Renal pelvis (tissue), 4 donors: ENCODE results near the gene GABRG3. TPM values are rescaled to one million over a fixed set of nuclear protein-coding genes. Genes with fewer than 3 reads are reported as not detected.

Experiments
- DNase-seq: peaks from one replicate; pipeline ENCODE4 v3.0.0-alpha.2; 2013
- polyA plus RNA-seq, 3 donors: library from polyadenylated mRNA; unstranded; fragments of 120-200 nt; gene quantifications; one replicate each; pipeline ENCODE4 v1.2.1, GENCODE V29; 2013; ENCODE audit not compliant: insufficient read length in 3 of 3

GABRG3 gene
- polyA plus RNA-seq, 3 donors: 1.4 to 2.3 (median 1.7) TPM

DNA sequence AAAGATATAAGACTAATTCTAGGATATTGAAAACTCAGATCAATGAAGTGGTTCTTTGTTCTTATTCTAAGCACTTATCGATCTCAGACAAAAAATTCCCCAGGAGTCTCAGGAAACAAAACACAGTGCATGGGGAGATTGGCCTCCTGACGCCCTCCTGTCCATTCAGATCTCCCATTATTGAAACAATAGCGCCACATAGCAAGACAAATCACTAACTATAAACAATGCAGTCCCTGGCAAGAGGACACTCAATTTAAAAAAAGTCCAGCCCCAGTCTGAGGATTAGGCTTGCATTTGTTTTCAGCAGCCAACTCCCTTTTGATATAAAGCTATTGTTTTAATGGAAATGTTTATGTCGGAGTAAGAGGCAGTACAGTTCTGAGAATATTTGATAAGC, 528.2 kb downstream of the GABRG3 start:
- DNase-seq: no peak

DNA sequence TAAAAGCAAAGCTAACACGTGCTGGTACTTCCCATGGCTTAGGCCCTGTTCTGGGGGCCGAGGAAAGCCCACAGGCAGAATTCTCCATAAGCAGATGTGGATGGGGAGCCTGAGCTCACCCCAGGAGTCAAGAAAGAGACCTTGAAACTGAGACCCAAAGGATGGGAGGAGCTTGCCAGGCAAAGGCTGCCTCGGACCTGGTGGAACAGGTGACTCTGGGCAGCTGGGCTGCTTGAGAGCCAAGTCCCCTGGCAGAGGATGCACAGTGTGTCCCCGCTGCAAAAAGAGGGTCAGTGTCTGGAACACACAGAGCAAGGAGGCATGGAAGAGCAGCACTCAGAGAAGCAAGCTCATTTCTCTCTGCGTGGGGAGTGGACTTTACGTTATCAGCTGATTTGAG, 528.7 kb downstream of the GABRG3 start:
- DNase-seq: no peak

DNA sequence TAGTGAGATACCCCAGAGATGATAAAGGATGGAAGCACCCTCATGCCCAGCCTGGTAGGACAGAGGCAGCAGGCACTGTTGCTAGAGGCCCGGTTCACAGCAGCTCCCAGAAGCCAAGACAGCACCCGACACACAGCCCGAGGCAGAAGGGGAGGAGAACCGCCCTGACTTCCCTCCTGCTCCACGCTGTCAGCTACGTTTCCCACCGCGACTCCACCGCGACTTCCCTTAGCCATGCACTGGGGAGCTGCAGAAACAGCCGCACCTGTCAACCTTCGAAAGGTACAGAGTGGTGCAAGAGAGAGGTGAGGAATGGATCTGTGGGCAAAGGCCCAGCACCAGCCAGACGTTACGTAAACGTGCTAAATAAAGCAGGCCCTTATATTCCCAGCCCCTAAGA, 529.2 kb downstream of the GABRG3 start:
- DNase-seq: no peak

DNA sequence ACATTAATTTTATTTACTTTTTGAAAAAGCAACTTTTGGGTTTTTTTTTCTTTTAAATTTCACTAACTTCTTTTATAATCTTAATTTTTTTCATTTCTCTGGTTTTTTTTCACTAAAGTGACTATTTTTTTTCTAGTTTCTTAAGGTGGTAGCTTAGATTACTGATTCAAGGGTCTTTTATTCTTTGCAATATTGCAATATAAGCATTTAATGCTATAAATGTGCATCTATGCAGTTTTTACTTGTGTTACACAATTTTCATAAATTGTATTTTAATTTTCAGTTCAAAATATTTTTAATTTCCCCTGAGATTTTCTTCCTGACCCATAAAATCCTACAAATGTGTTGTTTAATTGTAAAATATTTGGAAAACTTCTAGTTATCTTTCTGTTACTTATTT, 535.8 kb downstream of the GABRG3 start:
- no peak for DNase-seq

- no peak for DNase-seq
Observed at GRCh38 chr15:27509014-27509413, 538.0 kb downstream of the GABRG3 start.

- DNase-seq: no peak
Observed at GRCh38 chr15:27512281-27513001, 541.5 kb downstream of the GABRG3 start.

GRCh38 chr15:27514526-27514925, 543.5 kb downstream of the GABRG3 start:
- no peak for DNase-seq

- no peak for DNase-seq
Observed at GRCh38 chr15:27527490-27528067, 556.6 kb downstream of the GABRG3 start.

GRCh38 chr15:27529399-27529798, 558.4 kb downstream of the GABRG3 start:
- DNase-seq: no peak

GRCh38 chr15:27530994-27531393, 560.0 kb downstream of the GABRG3 start:
- DNase-seq: no peak

- DNase-seq: no peak
Observed at GRCh38 chr15:27532358-27532757, 561.4 kb downstream of the GABRG3 start.

GRCh38 chr15:27535445-27536129, 564.6 kb downstream of the GABRG3 start:
- no peak for DNase-seq

- no peak for DNase-seq
Observed at GRCh38 chr15:27538325-27538724, 567.3 kb downstream of the GABRG3 start.

GRCh38 chr15:27541581-27541980, 570.6 kb downstream of the GABRG3 start:
- no peak for DNase-seq

DNA sequence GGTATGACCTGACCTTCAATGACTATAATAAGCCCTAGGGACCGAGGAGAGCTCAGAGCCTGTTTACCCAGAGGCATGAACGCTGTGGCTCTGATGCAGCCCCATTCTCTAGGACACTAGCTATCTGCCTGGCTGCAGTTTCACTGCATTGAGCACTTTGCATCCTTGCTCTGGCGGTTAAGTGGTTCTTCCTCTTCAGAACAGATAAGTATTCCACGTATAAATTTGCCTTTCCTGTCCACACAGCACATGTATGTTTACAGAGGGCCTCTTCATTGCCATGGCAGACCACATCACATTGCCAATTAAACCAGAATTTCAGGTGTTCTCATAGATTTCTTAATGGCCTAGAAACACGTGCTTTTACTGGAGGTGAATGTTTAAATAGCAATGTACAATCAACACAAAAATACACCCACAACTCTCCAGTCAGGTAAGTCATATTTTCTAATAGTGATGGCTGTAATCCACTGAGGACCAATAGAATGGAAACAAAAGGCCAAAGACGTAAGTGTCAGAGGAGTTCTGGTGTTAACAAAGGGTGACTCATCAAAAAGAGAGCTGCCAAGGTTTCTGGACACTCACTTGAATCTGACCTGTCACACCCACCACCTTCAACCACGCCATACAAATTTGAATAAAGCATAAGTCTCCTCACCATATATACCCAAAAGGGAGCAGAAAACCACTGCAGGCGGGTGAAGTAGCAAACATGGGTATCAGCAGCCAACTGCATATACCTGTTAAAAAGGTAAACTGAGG, 574.7 kb downstream of the GABRG3 start:
- no peak for DNase-seq

DNA sequence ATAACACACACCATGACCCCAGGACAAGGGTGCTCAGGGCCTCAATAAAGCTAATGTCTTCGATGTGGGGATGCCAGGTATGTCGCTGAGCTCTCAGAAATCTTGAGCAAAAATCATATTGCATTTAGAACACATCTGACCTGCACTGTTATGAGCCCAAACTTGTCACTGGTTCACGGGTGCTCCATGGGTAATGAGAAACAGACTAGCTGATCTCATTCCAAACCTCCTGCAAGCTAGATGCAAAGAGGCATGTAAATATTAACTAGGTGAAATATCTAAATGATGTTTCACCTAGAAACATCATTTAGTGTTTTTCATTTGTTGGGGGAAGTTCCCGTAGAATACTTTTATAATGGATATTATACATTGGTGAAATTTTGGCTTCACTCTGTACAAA, 578.8 kb downstream of the GABRG3 start:
- no peak for DNase-seq

DNA sequence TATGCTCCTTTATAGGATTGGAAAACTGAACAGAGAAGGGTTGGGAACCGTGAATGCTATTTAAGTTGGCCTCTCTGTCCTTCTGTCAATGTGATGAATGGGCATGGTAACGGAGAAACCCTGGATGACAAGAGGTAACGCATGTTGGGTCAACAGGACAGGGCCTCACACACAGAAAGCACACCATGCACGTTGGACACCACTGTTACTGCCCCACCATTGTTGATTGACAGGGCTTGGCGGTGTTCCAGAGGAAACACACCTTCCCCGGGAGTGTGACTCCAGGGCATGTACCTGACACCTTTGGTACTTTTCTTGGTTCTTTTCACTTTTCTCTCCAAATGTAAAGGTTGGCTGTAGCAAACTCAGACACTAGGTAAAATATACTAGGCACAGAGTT, 579.7 kb downstream of the GABRG3 start:
- DNase-seq: no peak

DNA sequence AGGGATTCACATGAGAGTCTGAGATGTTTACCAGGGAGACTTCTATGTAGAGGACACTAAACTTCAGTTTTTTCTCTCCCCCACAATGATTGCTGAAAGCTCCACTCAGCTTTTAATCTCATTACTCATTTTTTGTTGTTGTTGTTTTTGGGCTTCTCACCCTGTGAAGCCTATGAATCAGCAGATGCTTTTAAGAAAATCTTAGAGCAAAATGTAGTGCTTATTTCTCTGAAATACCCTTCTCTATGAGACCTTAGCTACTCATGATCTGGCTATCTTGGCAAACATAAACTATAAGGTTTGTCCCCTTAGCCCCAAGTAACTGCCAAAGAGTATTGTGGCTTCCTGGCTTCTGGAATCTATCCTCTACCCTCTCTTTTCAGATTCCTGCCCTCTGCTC, 590.8 kb downstream of the GABRG3 start:
- DNase-seq: no peak

- DNase-seq: no peak
Observed at GRCh38 chr15:27563765-27564370, 592.9 kb downstream of the GABRG3 start.

GRCh38 chr15:27564656-27565055, 593.7 kb downstream of the GABRG3 start:
- no peak for DNase-seq

GRCh38 chr15:27570746-27571145, 599.8 kb downstream of the GABRG3 start:
- no peak for DNase-seq

GRCh38 chr15:27573805-27574485, 603.0 kb downstream of the GABRG3 start:
- no peak for DNase-seq
